ENCODE results near the gene IFT22.
"Not testable (repeated sequence)": the region's sequence is repeated elsewhere in the genome, so short reads cannot be mapped to it uniquely, and the experiment has no call there.

The IFT22 gene

GRCh38 chr7:101308245-101309085, 13.1 kb downstream of the IFT22 start:
- peak; percentile 82 for DNase-seq

- no peak for DNase-seq
Observed at GRCh38 chr7:101306307-101306706, 15.3 kb downstream of the IFT22 start.

- no peak for DNase-seq
Observed at GRCh38 chr7:101303102-101303701, 18.4 kb downstream of the IFT22 start.

DNA sequence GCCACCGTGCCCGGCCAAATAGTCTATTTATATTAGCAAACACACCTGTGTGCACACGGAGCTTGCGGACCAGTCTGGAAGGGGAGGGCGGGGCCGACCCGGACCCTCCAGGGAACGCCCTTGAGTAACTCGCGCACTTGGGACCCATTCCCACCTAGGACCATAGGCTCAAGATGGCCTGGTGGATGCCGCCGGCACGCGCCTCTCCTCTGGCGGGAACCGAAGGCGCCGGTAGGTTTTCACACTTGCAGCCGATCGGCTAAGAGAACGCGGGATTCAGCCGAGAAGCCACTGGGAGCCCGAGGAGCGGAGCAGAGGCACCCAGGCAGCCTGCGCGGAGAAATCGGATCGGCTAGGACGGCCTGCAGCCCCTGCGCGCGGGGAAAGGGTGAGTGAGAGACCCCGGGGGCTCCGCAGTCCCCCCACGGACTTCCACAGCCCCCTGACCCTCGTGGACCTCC, 18.9 kb downstream of the IFT22 start:
- DNase-seq = no peak

DNA sequence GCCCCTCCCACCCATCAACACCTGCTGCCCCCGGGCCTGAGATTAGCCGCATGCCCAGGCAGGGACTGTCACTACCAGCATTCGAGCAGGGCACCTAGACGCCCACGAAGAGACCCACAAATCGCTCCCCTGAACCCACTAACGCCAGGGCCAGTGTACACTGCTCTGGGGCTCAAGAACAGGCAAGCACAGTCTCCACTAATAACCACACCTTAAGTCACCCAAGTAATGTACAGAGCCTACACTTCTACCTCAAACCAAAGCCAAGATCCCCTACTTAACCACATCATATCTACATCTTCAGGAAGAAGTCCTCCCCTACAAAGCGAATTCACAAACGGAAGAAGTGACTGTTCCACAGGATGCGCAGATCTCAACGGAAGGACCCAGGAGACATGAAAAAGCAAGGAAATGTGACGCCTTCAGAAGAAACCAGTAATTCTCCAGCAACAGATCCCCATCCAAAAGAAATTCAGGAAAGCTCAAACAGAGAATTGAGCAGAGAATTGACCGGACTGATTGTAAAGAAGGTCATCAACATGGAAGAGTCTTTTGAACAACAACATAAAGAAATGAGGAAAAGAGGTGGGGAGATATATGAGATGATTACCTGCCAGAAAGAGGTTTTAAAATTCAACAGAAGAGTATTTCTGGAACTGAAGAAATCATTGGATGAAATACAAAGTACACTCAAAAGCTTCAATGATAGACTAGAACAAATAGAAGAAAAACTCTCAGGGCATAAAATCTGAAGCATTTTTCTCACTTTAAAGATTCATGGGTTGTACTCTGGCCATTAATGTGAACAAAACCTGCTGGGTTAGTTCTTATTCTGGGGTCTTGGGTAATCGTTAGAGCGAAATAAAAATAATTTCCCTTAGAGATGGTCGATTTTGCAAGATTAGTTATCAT, 20.9 kb downstream of the IFT22 start:
- no peak for DNase-seq

DNA sequence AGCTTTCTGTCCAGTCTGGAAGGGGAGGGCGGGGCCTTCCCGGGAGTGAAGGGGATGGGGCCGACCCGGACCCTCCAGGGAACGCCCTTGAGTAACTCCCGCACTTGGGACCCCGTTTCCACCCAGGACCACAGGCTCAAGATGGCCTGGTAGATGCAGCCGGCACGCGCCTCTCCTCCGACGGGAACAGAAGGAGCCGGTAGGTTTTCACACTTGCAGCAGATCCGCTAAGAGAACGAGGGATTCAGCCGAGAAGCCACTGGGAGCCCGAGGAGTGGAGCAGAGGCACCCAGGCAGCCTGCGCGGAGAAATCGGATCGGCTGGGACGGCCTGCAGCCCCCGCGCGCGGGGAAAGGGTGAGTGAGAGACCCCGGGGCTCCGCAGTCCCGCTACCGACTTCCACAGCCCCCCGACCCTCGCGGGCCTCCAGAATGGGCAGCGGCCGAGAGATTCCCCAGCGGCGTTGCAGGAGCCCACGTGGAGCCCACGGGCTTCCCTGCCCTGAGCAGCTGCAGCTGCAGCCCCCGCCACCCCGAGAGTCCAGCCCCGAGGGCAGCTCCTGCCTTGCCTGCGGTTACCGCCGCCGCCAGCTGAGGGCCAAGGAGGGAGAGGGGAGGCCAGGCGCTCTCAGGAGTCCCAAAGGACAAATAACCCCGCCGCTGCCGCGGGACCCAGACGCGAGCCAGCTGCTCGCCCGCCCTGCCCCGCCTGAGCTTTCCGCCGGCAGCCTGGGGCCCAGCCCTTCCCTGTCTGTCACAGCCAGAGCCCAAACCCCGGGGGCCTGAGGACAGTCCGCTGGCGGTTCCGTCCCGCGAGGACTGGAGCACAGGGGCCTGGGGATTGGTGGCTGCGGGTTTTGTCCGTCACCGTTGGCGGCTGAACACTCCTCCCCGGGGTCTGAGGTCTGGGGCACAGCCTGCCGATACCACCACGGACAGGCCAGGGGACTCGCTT, 21.8 kb downstream of the IFT22 start:
- no peak for DNase-seq

- no peak for DNase-seq
Observed at GRCh38 chr7:101294832-101295121, 26.8 kb downstream of the IFT22 start.

- DNase-seq = no peak
Observed at GRCh38 chr7:101294039-101294831, 27.4 kb downstream of the IFT22 start.

- DNase-seq = not testable (repeated sequence)
Observed at GRCh38 chr7:101293069-101294021, 28.3 kb downstream of the IFT22 start.

- not testable (repeated sequence) for DNase-seq
Observed at GRCh38 chr7:101292566-101292965, 29.0 kb downstream of the IFT22 start.

DNA sequence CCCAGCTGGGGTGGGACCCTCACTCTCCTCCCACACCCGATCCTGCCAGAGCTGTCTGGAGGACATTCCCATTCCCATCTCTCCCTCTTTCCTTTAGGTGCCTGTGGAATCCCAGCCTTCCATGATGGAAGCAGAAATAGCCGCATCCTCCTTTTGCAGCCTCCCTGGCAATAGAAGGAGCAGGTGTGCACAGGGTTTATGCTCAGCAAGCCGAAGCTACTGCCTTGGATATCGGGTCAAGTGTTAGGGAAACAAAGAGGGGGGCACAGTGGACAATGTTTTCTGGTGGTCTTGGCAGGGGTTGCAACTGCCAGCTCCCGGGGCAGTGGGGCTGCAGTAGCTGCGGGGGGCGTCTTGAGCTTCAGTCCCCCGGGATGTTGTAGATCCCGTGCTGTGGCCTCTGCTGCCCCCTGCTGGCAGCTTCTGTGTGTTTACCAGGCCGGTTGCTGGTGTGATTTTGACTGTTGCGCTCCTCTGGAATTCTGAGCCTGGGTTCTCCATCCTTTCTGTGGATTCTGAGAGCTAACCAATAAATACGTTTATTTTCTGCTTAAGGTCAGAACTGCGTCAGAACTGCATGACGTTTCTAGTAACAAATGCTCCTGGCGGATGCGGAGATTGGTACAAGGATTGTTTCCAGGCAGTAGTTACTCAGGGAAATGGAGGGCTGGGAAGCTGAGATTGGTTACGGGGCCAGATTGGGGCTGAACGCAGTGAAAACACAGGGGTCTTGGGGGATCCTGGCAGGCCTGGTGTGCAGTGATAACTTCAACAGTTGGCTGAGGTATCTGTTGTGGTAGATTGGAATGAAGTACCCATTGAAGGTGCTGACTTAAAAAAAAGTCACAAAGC, 31.2 kb downstream of the IFT22 start:
- not testable (repeated sequence) for DNase-seq

DNA sequence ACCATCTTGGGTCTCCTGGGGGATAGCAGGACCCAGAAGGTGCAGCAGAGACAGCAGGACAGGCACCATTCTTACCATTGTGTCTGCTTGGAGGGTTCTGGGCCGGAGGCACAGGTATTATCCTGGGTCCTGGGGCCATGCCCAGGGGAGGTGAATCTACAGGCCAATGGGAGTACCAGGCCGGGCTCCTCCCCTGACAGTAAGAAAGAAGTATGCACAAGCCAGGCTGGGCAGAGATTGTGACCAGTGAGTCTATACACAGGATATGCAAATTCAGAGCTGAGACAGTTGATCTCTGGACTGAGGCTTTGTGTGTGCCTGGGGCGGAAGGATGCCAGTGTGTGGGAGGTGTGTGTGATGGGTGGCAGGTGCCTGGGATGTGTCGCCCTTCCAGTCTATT, 31.9 kb downstream of the IFT22 start:
- DNase-seq = peak; percentile 69

DNA sequence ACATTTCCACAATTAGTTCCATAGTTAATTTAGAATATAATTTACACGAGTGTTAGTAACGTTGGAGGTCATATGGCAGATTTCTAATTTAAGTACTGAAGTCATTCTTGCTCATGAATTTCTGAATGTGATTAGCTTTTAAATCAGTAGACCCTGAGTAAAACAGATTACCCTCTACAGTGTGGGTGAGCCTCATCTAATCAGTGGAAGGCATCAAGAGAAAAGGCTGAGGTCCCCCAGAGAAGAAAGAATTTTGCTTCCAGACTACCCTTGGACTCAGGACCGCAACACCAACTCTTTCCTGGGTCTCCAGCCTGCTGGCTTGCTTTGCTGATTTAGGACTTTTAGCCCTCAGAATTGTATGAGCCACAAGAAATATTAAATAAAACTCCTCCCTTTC, 33.2 kb downstream of the IFT22 start:
- DNase-seq = no peak

- DNase-seq = no peak
Observed at GRCh38 chr7:101287032-101287431, 34.6 kb downstream of the IFT22 start.

DNA sequence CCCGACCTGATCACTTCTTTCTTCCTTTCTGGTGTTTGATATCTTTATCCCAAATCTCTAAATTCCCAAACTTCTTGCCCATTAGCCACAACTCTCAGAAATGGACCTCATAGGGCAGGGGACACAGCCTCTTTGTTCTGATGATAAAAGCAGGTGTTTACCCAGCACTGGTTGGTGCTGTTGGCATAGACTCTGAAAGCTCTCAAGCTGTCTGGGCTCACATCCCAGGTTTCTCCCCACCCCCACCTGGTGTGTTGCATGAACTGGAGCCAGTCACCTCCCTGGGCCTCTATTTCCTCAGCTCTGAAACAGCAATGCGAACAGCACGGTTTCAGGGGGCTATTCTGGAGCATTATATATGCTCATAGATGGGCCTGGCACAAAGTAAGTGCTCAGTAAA, 35.7 kb downstream of the IFT22 start:
- peak; percentile 75 for DNase-seq

DNA sequence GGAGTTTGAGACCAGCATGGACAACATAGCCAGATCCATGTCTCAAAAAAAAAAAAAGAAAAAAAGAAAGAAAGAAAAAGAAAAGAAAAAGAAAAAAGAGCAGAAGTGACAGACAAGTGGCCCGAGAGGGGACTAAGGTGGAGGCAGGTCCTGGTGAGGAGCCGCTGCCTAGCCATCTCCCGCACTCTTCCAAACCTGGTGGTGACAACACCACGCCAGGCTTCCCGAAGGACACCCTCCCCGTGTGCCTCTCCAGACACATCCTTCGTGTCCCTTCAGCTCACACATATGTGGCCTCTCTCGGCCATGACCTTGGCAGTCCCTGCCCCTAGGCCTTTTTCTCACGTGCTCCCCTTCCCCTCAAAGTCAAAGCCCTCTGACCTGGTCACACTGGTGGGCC, 36.4 kb downstream of the IFT22 start:
- DNase-seq = no peak

- not testable (repeated sequence) for DNase-seq
Observed at GRCh38 chr7:101280912-101281311, 40.7 kb downstream of the IFT22 start.

DNA sequence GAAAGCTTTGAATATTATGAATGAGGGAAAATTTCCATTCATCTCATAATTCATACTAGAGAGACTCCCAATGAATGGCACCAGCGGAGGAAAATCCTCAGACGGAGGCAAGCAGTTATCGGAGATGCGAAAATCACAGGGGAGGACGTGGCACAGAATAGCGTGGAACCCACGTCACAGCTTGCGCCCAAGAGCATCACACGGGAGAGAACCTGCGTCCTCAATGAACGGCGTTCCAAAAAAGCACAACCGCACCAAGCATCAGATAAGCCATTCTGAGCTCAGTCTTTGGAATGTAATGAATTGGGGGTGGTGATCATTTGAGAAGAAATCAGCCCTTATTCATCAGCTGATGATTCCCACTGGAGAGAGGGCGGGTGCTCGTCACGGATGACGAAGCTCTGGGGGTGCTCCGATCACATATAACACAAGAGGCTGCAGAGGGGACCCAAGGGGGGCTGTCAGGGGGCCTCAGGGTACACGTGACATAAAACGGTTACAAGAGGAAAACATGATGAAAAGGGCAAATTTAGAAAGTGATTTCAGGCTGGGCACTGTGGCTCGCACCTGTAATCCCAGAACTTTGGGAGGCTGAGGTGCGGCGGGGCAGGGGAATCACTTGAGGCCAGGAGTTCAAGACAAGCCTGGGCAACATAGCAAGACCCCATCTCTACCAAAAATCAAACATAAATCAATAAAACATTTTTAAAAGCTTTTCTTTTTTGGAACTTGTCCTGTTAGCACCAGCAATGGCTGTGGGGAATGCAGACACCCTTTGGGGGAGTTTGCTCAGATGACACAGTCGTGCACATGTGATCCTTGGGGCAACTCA, 42.9 kb downstream of the IFT22 start:
- no peak for DNase-seq

Measured in RPMI8226 (cell line).